Measurements from ENCODE around the gene NEURL1B. TPM values are rescaled to one million over a fixed set of nuclear protein-coding genes. Genes with fewer than 3 reads are reported as not detected.

Gene NEURL1B
- polyA plus RNA-seq, 1 donor (not counting 4 experiments of a cell fraction or from before 2014, with no cell fraction given), result 0.43 TPM

DNA sequence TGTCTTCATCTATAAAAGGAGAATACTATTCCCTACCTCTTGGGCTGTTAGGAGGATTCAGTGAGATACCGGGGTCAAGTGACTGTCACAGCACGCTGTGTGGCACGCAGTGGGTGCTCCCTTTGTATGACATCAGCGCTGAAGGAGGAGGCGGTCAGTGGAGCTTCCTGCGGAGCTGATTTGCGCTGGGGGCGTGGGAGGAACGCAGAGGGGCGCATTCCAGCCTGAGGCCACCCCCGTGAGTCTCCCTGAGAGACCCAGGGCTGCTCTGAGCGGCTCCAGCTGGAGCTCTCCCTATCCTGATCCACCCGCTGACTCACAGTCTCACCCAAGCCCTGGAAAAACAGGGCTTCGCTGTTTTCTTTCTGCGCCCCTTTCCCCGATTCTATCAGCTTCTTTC lies 24.3 kb upstream of the NEURL1B start:
- no peaks in the 10 kb centered on the region for H3K79me2 ChIP-seq (ENCODE audit: control insufficient read depth, insufficient read depth, low read length)
- H3K4me3 ChIP-seq (ENCODE audit: control insufficient read depth in 2 of 3, extremely low read depth in 1 of 3, insufficient read depth in 2 of 3, low read depth in 1 of 3, low read length in 3 of 3), result no peak overlapping the region
- H3K9ac ChIP-seq (ENCODE audit: control insufficient read depth, extremely low read depth, insufficient read depth, low read length), result no peak overlapping the region
- H3K27me3 ChIP-seq (ENCODE audit: control insufficient read depth, extremely low read depth, insufficient read depth, low read length), result no peaks in the 10 kb centered on the region
- no peaks in the 10 kb centered on the region for H3K9me3 ChIP-seq (ENCODE audit: control insufficient read depth, low read depth, low read length)
- H3K9me1 ChIP-seq (ENCODE audit: control insufficient read depth, extremely low read depth, insufficient read depth, low read length), result no peaks in the 10 kb centered on the region
- no peaks in the 10 kb centered on the region for H3K36me3 ChIP-seq (ENCODE audit: control insufficient read depth in 2 of 2, extremely low read depth in 1 of 2, insufficient read depth in 2 of 2, low read length in 2 of 2)
- no peak overlapping the region for H3K4me2 ChIP-seq (ENCODE audit: control insufficient read depth, extremely low read depth, insufficient read depth, low read depth, low read length)
- FAIRE-seq (no peak), DNase-seq (ENCODE audit: low read depth, low spot score) (no peak)
- no peak overlapping the region for H3K27ac ChIP-seq (ENCODE audit: control insufficient read depth, insufficient read depth, low read length)
- dilution Hi-C loops (cut with MboI; ENCODE audit: extremely low pct_ligation_motif_present, low sequenced_read_pairs), result no loop called here
- TF ChIP-seq, protein P1, sequence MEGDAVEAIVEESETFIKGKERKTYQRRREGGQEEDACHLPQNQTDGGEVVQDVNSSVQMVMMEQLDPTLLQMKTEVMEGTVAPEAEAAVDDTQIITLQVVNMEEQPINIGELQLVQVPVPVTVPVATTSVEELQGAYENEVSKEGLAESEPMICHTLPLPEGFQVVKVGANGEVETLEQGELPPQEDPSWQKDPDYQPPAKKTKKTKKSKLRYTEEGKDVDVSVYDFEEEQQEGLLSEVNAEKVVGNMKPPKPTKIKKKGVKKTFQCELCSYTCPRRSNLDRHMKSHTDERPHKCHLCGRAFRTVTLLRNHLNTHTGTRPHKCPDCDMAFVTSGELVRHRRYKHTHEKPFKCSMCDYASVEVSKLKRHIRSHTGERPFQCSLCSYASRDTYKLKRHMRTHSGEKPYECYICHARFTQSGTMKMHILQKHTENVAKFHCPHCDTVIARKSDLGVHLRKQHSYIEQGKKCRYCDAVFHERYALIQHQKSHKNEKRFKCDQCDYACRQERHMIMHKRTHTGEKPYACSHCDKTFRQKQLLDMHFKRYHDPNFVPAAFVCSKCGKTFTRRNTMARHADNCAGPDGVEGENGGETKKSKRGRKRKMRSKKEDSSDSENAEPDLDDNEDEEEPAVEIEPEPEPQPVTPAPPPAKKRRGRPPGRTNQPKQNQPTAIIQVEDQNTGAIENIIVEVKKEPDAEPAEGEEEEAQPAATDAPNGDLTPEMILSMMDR (optimal IDR thresholded peaks at IDR 0.05 in 1 of 3, IDR thresholded peaks at IDR 0.05 in 1 of 3, conservative IDR thresholded peaks at IDR 0.05 in 1 of 3; ENCODE audit: extremely low read depth in 1 of 3, insufficient read depth in 2 of 3, low read length in 3 of 3), result no peak
- TF ChIP-seq EZH2 (IDR thresholded peaks at IDR 0.05; ENCODE audit: low read length), result no peak
- no peaks in the 10 kb centered on the region for H4K20me1 ChIP-seq (ENCODE audit: control insufficient read depth, extremely low read depth, insufficient read depth, low read length)
- H3K4me1 ChIP-seq (ENCODE audit: control insufficient read depth, extremely low read depth, insufficient read depth, low read length), result no peaks in the 10 kb centered on the region
- no peak overlapping the region for H2AFZ ChIP-seq (ENCODE audit: control insufficient read depth, low read length)

DNA sequence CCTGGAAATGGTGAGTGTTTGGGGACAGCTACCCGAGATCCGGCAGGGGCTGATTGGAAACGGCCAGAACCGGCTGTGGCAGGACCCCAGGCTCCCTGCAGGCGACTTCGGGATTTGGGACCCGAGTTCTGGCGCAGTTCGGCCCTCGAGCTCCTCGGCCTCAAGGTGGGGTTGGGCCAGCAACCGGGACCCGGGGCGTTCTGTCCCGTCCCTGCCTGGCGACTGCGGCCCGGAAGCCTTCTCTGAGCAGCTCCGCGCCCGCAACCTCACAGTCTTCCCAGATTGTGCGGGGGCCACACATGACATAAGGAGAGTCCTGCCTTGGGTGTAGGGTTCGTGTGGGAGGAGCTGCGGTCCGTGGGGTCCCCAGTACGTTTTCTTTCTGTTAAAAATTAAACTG lies 23.2 kb upstream of the NEURL1B start:
- no peak overlapping the region for H3K27ac ChIP-seq (ENCODE audit: control insufficient read depth, insufficient read depth, low read length)

More for the DNA sequence above, 23.2 kb upstream of the NEURL1B start:
- H2AFZ ChIP-seq (ENCODE audit: control insufficient read depth, low read length), result no peak overlapping the region
- no peak overlapping the region for H3K4me2 ChIP-seq (ENCODE audit: control insufficient read depth, extremely low read depth, insufficient read depth, low read depth, low read length)
- H3K9me1 ChIP-seq (ENCODE audit: control insufficient read depth, extremely low read depth, insufficient read depth, low read length), result no peaks in the 10 kb centered on the region
- no peaks in the 10 kb centered on the region for H4K20me1 ChIP-seq (ENCODE audit: control insufficient read depth, extremely low read depth, insufficient read depth, low read length)
- H3K36me3 ChIP-seq (ENCODE audit: control insufficient read depth in 2 of 2, extremely low read depth in 1 of 2, insufficient read depth in 2 of 2, low read length in 2 of 2), result no peaks in the 10 kb centered on the region
- no peak overlapping the region for H3K4me3 ChIP-seq (ENCODE audit: control insufficient read depth in 2 of 3, extremely low read depth in 1 of 3, insufficient read depth in 2 of 3, low read depth in 1 of 3, low read length in 3 of 3)
- H3K4me1 ChIP-seq (ENCODE audit: control insufficient read depth, extremely low read depth, insufficient read depth, low read length), result no peaks in the 10 kb centered on the region
- DNase-seq (ENCODE audit: low read depth, low spot score) (no peak), FAIRE-seq (no peak)
- no peak overlapping the region for H3K9ac ChIP-seq (ENCODE audit: control insufficient read depth, extremely low read depth, insufficient read depth, low read length)
- no peaks in the 10 kb centered on the region for H3K9me3 ChIP-seq (ENCODE audit: control insufficient read depth, low read depth, low read length)
- dilution Hi-C loops (cut with MboI; ENCODE audit: extremely low pct_ligation_motif_present, low sequenced_read_pairs), result no loop called here
- TF ChIP-seq, protein P1 (optimal IDR thresholded peaks at IDR 0.05 in 1 of 3, IDR thresholded peaks at IDR 0.05 in 1 of 3, conservative IDR thresholded peaks at IDR 0.05 in 1 of 3; ENCODE audit: extremely low read depth in 1 of 3, insufficient read depth in 2 of 3, low read length in 3 of 3), result no peak
- TF ChIP-seq EZH2 (IDR thresholded peaks at IDR 0.05; ENCODE audit: low read length), result no peak
- no peaks in the 10 kb centered on the region for H3K79me2 ChIP-seq (ENCODE audit: control insufficient read depth, insufficient read depth, low read length)
- H3K27me3 ChIP-seq (ENCODE audit: control insufficient read depth, extremely low read depth, insufficient read depth, low read length), result no peaks in the 10 kb centered on the region

All from keratinocyte (primary cell).